ENCODE measurements around the gene ZNF625. TPM values are rescaled to one million over a fixed set of nuclear protein-coding genes. Genes with fewer than 3 reads are reported as not detected.

ZNF625 gene
- total RNA-seq, 4 donors from 2014 or later: 0.60 to 2.3 (median 2.2) TPM; not detected in 1

GRCh38 chr19:12133069-12133468 lies 23.5 kb downstream of the ZNF625 start:
- in situ Hi-C loops (cut with MboI; ENCODE audit: low pct_ligation_motif_present in 1 of 4, low pct_unique_long_range_greater_than_20kb in 1 of 4, low sequenced_read_pairs in 3 of 4) (loop anchor here in 3 of 4 donors (25.0 kb wide), 3 partner anchors 146 to 246 kb away; partner anchors contain the start of gene ZNF69 (in 1 of the 3)), intact Hi-C loops (cut with DNase I; ENCODE audit: low total_unique reads) (no loop called here)
- DNase-seq: no peak
- Histone ChIP-seq H3K4me1 (no peaks in the 10 kb centered on the region), H3K4me3 (no peak overlapping the region), H3K36me3 (peaks cover 3 to 52% (median 27%) of the 10 kb centered on the region in 4 donors), H3K9me3 (peaks cover 30 to 32% of the 10 kb centered on the region in 2 donors), H3K27me3 (no peaks in the 10 kb centered on the region), H3K27ac (no peak overlapping the region)
- WGBS, 2 donors (ENCODE audit: low coverage in 1 of 2): 89 to 100% methylated on average over 3 of the region's 3 CpGs
- TF ChIP-seq CTCF (IDR thresholded peaks at IDR 0.05) (no peak), POLR2AphosphoS5 (IDR thresholded peaks at IDR 0.05) (no peak), POLR2A (IDR thresholded peaks at IDR 0.05) (no peak), EP300 (IDR thresholded peaks at IDR 0.05; ENCODE audit: low read depth) (no peak)

GRCh38 chr19:12126707-12127106 lies 29.8 kb downstream of the ZNF625 start:
- Histone ChIP-seq H3K9me3 (peaks cover under 1 to 8% of the 10 kb centered on the region in 2 donors), H3K27me3 (no peaks in the 10 kb centered on the region), H3K27ac (no peak overlapping the region), H3K4me3 (no peak overlapping the region), H3K36me3 (peaks cover 0 to 1% (median 0%) of the 10 kb centered on the region in 4 donors), H3K4me1 (no peaks in the 10 kb centered on the region)
- 17 to 30% methylated on average over 2 of the region's 2 CpGs for WGBS, 2 donors (ENCODE audit: low coverage in 1 of 2)
- DNase-seq: no peak
- intact Hi-C loops (cut with DNase I; ENCODE audit: low total_unique reads) (no loop called here), in situ Hi-C loops (cut with MboI; ENCODE audit: low pct_ligation_motif_present in 1 of 4, low pct_unique_long_range_greater_than_20kb in 1 of 4, low sequenced_read_pairs in 3 of 4) (loop anchor here in 3 of 4 donors (25.0 kb wide), 3 partner anchors 139 to 239 kb away; partner anchors contain the start of gene ZNF69 (in 1 of the 3))
- peak; percentile 32 to 53 (median 39) for TF ChIP-seq CTCF (IDR thresholded peaks at IDR 0.05)
- no peak for TF ChIP-seq POLR2AphosphoS5 (IDR thresholded peaks at IDR 0.05)
- TF ChIP-seq EP300 (IDR thresholded peaks at IDR 0.05; ENCODE audit: low read depth): no peak
- no peak for TF ChIP-seq POLR2A (IDR thresholded peaks at IDR 0.05)

GRCh38 chr19:12117201-12117970 lies 39.1 kb downstream of the ZNF625 start:
- intact Hi-C loops (cut with DNase I; ENCODE audit: low total_unique reads) (no loop called here), in situ Hi-C loops (cut with MboI; ENCODE audit: low pct_ligation_motif_present in 1 of 4, low pct_unique_long_range_greater_than_20kb in 1 of 4, low sequenced_read_pairs in 3 of 4) (no loop called here)
- no peaks in the 10 kb centered on the region for H3K27me3 ChIP-seq
- H3K4me3 ChIP-seq: no peak overlapping the region
- no peaks in the 10 kb centered on the region for H3K4me1 ChIP-seq
- no peak for DNase-seq
- H3K36me3 ChIP-seq: peaks cover 0 to 5% (median 0%) of the 10 kb centered on the region in 4 donors
- peaks cover 0 to under 1% of the 10 kb centered on the region in 2 donors for H3K9me3 ChIP-seq
- no peak overlapping the region for H3K27ac ChIP-seq
- WGBS, 2 donors (ENCODE audit: low coverage in 1 of 2): 89% methylated on average over 33 of the region's 33 CpGs; no CpG with 5 or more reads in 1 of the 2 donors
- TF ChIP-seq POLR2A (IDR thresholded peaks at IDR 0.05): no peak
- no peak for TF ChIP-seq EP300 (IDR thresholded peaks at IDR 0.05; ENCODE audit: low read depth)
- TF ChIP-seq POLR2AphosphoS5 (IDR thresholded peaks at IDR 0.05): no peak
- TF ChIP-seq CTCF (IDR thresholded peaks at IDR 0.05): no peak

GRCh38 chr19:12113121-12113520 lies 43.4 kb downstream of the ZNF625 start:
- no peaks in the 10 kb centered on the region for H3K27me3 ChIP-seq
- no peak overlapping the region for H3K27ac ChIP-seq
- peaks cover 10 to 14% of the 10 kb centered on the region in 2 donors for H3K9me3 ChIP-seq
- TF ChIP-seq POLR2A (IDR thresholded peaks at IDR 0.05) (no peak), CTCF (IDR thresholded peaks at IDR 0.05) (no peak), POLR2AphosphoS5 (IDR thresholded peaks at IDR 0.05) (no peak), EP300 (IDR thresholded peaks at IDR 0.05; ENCODE audit: low read depth) (no peak)
- H3K36me3 ChIP-seq: peaks cover 0 to 28% (median 0%) of the 10 kb centered on the region in 4 donors
- no peaks in the 10 kb centered on the region for H3K4me1 ChIP-seq
- in situ Hi-C loops (cut with MboI; ENCODE audit: low pct_ligation_motif_present in 1 of 4, low pct_unique_long_range_greater_than_20kb in 1 of 4, low sequenced_read_pairs in 3 of 4): no loop called here
- intact Hi-C loops (cut with DNase I; ENCODE audit: low total_unique reads): no loop called here
- no peak overlapping the region for H3K4me3 ChIP-seq
- no peak for DNase-seq
- WGBS, 2 donors (ENCODE audit: low coverage in 1 of 2): 92 to 95% methylated on average over 5 of the region's 5 CpGs

Measured in transverse colon (tissue), 4 donors.